ENCODE results near the gene KCNAB2.

- no peak for TF ChIP-seq CTCF (IDR thresholded peaks at IDR 0.05)
- TF ChIP-seq POLR2A (IDR thresholded peaks at IDR 0.05): no peak
Observed at GRCh38 chr1:6108476-6108875, 62.8 kb downstream of the KCNAB2 start.
